Measurements from ENCODE around the gene NCCRP1.

NCCRP1 gene

GRCh38 chr19:39163621-39164020, 33.1 kb upstream of the NCCRP1 start:
- no peak for DNase-seq (ENCODE audit: extremely low read depth in 1 of 2, low read depth in 1 of 2)

GRCh38 chr19:39164289-39164688, 32.5 kb upstream of the NCCRP1 start:
- no peak for DNase-seq (ENCODE audit: extremely low read depth in 1 of 2, low read depth in 1 of 2)

GRCh38 chr19:39165857-39166256, 30.9 kb upstream of the NCCRP1 start:
- no peak for DNase-seq (ENCODE audit: extremely low read depth in 1 of 2, low read depth in 1 of 2)

GRCh38 chr19:39166571-39167391, 30.0 kb upstream of the NCCRP1 start:
- DNase-seq (ENCODE audit: extremely low read depth in 1 of 2, low read depth in 1 of 2) = no peak

- no peak for DNase-seq (ENCODE audit: extremely low read depth in 1 of 2, low read depth in 1 of 2)
These were observed 29.1 kb upstream of the NCCRP1 start for GRCh38 chr19:39167461-39168257.

GRCh38 chr19:39168258-39169142, 28.3 kb upstream of the NCCRP1 start:
- no peak for DNase-seq (ENCODE audit: extremely low read depth in 1 of 2, low read depth in 1 of 2)

GRCh38 chr19:39169143-39169810, 27.5 kb upstream of the NCCRP1 start:
- DNase-seq (ENCODE audit: extremely low read depth in 1 of 2, low read depth in 1 of 2) = no peak

GRCh38 chr19:39170386-39171231, 26.2 kb upstream of the NCCRP1 start:
- no peak for DNase-seq (ENCODE audit: extremely low read depth in 1 of 2, low read depth in 1 of 2)

GRCh38 chr19:39171479-39172465, 25.0 kb upstream of the NCCRP1 start:
- no peak for DNase-seq (ENCODE audit: extremely low read depth in 1 of 2, low read depth in 1 of 2)

GRCh38 chr19:39172700-39173501, 23.9 kb upstream of the NCCRP1 start:
- DNase-seq (ENCODE audit: extremely low read depth in 1 of 2, low read depth in 1 of 2) = no peak

- DNase-seq (ENCODE audit: extremely low read depth in 1 of 2, low read depth in 1 of 2) = no peak
These were observed 23.2 kb upstream of the NCCRP1 start for GRCh38 chr19:39173502-39173991.

- no peak for DNase-seq (ENCODE audit: extremely low read depth in 1 of 2, low read depth in 1 of 2)
These were observed 22.6 kb upstream of the NCCRP1 start for GRCh38 chr19:39174142-39174541.

- DNase-seq (ENCODE audit: extremely low read depth in 1 of 2, low read depth in 1 of 2) = no peak
These were observed 21.9 kb upstream of the NCCRP1 start for GRCh38 chr19:39174558-39175544.

- DNase-seq (ENCODE audit: extremely low read depth in 1 of 2, low read depth in 1 of 2) = no peak
These were observed 21.2 kb upstream of the NCCRP1 start for GRCh38 chr19:39175564-39175963.

GRCh38 chr19:39177110-39177699, 19.6 kb upstream of the NCCRP1 start:
- DNase-seq (ENCODE audit: extremely low read depth in 1 of 2, low read depth in 1 of 2) = no peak

- DNase-seq (ENCODE audit: extremely low read depth in 1 of 2, low read depth in 1 of 2) = no peak
These were observed 19.0 kb upstream of the NCCRP1 start for GRCh38 chr19:39177736-39178135.
